ENCODE results near the gene PDE10A.

The PDE10A gene

DNA sequence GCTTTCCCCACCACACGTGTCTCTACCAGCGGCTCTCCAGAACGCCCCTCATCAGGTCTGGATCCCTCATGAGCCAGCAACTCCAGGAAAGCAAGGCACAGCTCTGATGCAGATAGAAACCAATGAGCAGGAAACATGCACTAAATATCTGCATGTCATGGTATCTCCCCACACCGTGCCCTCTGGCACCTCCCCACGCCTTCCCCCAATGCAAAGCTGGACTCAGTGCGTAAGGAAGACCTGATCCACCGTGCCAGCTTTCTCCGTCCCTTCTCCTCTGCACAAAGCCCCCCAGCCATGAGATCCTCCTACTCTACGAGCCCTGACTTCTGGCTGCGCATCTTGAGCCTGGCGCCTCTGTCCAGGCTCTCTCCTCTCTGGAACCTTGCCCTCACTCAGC is 9.4 kb downstream of the PDE10A start:
- DNase-seq = no peak

- DNase-seq = no peak
Measured at GRCh38 chr6:165653196-165653595, 9.8 kb downstream of the PDE10A start.

DNA sequence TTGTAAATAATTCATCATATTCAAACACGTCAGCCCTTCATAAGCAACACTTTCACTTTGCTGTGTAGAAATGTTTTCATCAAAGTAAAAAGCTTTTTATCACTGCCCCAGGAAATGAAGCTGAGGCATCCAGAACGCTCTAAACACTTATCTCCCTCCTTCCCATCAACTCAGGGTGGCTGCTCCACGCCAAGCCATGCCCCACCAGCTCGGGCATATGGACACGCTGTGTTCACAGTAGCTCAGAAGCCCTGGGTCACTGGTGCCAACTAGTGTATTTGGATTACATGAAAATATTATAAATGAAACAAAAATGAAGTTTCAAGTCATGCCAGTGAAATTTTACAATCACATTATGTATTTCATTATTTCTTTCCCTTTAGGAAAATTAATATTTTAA is 10.3 kb downstream of the PDE10A start:
- DNase-seq = no peak

DNA sequence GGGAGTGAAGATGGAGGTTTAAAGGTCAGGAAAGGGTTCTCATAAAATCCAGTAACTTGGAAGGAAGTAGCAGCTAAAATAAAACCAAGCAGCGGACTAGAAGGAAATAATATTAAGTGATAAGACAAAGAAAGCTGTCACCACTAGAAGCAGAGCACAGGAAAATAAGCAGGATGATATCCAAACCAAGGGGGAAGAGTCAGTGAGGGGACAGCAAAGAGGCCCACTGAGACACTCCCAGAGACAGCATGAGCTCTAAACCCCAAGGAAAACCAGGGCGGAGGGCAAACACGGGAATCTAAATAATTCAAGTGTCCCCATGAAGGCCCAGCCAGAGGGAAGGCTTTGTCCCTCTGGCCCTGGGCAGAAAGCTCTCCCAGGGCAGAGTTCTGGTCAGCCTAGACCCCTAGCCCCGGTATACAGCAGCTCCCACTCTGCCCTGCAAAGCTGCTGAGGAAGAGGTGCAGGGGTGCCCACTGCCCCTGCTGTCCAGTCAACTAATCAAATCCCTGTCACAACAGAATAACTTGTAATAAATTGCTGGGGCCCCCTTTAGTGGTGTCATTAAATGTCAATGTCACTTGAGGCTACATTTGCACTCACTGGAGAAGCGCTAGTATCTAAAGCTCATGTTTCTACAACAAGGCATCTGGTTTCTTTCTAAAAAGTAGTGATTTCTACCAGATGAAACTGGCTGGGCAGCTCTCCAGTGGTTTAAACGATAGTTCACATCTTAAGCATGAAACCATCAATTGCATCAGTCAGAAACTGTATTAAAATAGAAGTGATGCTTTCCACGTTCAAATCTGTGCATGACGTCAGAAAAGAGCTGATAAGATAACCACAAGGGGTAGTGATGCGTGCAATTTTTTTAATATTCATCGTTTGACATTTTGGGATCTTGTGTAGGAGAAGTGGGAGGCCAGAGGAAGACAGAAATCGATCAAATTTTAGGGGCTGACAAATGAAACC is 13.6 kb downstream of the PDE10A start:
- DNase-seq = no peak

DNA sequence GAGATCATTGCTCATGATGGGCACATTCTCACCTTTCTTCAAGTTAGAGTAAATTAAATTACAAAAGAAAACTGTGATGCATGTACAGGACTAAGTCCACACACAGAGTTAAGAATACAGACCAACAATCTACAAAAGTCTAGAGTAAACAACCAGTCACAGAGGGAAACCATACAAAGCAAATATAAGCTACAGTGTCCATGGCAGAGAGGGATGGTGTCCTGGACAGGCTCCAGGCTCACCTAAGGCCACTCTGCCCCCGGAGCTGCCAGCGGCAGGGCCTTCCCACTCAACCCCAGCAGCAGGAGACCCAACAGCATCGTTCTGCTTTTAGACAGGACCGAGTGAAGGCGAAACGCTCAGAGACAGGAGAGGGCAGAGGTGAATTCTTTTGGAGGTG is 16.0 kb downstream of the PDE10A start:
- DNase-seq = no peak

DNA sequence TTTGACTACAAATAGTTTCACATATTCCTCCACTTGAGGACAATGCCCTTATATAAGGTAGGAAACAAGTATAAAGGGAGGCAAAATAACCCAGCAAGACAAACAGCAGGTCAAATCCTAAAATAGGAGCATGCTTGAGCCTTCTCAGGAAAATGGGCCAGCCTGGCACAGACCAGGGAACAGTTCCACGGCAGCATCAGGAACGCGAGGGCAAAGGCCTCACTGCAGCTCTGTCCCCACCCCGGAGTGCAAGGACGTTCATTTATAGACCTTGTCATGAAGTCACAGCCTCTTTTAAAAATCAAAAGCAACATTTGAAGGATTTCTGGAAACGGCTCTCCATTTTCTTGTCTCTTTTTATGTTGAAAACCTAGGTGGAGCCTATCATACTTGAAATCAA is 17.1 kb downstream of the PDE10A start:
- no peak for DNase-seq

DNA sequence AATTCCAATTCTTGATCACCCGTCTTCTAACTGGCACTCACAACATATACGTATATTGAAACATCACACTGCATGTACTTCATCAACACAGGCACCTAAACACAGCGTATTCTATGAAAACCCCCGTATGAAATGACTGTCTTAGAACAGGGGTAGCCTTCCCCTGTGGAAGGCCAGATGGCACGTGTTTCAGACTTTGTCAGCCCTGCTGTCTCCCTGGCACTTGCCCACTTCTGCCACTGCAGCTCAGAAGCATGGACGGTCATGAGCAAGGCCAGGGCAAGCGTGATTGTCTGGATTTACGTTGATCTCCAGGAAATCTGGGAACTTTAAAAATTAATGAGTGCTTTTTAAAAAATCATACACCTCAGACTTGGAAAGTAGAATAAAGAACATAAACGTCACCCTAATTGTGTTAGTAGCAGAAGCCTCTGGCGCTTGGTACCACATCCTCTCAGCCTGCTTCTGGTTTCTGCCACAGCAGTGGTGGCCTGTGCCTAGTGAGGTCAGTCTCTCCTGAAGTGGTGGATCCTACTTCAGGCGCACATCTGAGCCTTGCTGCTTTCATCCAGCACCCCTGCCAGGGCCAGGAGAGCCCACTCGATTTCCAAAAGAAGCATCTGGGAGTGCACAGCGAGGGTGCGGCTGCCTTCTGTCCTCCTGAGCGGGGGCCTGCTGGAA is 18.3 kb downstream of the PDE10A start:
- DNase-seq = no peak

DNA sequence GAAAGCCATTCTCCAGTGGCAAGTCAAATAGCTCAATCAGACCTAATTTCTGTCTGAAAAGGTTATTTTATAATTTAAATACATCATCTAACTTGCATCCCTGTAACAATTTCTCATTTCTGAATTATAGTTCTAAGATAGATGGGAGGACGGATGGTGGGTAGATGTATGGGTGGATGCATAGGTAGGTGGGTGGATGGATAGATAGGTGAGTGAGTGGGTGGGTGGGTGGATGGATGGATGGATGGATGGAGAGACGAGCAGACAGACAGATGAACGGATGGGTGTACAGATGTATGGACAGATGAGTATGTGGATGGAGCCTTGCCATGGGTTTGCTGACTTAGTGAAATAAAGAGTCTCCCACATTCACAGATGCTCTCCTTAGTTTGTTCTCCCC is 20.0 kb downstream of the PDE10A start:
- DNase-seq = no peak

DNA sequence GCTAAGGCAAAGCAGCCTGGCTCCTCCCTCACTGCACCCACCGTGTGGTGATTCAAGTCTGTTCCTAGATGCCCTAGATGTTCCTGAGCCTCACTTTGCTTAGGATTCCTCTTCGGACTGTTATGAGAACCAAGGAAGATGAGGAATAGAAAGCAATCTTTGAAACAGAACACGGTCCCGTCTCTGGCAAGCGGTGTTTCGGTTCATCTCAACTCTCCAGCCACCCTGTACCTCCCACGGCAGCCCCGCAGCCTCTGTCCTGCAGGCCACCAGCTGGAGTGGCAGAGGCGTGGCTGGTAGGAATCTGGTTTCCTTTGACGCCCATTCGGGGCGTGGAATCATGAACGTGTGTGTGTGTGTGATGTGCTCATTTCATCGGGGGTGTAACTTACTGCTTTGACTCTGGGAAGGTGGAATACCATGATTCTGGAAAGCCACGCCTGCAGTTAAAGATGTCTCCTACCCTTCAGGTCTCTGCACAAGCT is 21.3 kb downstream of the PDE10A start:
- no peak for DNase-seq

DNA sequence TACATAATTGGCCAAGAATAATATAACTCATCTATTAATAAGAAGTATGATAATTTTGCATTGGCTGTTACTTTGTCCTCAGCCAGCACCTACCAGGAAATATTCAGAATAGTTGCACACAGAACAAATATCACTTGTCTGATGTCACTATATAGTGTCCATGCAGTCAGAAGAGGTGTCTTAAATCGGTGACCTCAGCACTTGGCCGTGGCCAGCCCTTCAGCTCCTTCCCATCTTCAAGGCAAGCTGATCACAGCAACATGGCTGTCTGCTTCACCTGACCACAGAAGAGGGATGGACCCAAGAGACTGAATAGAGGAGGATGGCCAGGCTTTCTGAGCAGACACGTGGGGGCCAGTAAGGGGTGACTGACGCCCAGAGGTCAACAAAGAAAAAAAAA is 22.2 kb downstream of the PDE10A start:
- no peak for DNase-seq

GRCh38 chr6:165638530-165638929 is 24.5 kb downstream of the PDE10A start:
- no peak for DNase-seq

DNA sequence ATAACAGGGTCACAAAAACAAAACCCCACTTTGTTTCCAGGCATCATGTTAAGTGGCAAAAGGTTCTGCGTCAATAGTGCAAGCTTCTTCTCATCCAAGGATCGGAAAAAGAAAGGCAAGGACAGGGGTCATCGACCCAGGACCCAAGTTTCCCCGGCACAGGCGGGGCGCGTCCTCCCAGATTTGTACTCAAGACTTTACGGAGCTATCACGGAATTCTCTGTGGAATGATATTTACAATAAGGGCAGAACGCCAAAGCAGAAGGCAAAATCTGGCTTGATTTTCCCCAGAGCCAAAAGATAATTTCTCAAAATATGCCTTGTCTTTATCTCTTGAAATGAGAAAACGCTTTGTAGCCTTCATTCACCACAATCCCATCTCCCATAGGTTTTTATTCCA is 25.5 kb downstream of the PDE10A start:
- DNase-seq = no peak

DNA sequence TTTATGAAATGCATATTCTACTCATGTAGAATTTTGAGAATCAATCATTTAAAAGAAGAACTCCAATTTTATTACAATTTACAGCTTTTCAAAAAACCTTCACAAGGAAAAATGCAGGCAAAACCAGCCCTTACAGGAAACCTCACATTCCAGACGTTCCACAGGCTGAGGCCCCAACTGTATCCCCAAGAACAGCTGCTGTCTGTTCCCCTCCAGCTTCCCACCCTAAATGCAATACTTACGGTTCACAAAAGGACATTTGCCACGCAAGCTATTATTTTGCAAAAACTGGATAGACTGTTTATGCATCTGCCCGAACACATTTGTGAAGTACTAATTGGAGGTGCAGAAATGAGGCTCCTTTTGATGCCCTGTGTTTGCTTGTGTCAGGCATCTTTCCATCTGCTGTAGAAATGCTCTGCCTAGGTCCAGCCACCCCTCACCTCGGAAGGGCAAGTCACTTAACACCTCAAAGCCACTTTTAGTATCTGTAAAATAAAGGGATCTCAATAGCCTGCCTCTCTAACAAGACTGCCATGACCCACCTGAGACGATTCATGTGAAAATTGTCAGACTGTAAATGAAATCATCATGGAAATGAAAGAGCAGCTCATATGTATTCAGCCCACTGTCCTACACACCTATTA is 26.5 kb downstream of the PDE10A start:
- no peak for DNase-seq

DNA sequence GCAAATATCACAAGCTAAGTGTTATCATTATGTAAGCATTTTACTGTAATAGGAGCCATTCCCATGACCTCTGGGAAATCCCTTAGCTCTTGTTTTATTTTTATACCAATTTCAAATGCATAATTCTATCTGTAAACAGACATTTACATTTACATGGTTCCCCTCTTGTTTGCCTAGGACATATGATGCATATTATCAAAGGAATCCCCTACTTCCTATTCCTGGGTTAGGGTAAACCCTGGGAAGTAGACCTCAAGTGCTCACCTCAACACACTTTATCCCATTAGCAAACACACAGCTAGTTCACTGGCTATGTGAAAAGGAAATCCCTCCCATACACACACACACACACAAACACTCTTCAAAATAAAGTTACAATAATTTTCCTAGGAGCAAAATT is 27.1 kb downstream of the PDE10A start:
- DNase-seq = no peak

GRCh38 chr6:165634101-165634880 is 28.8 kb downstream of the PDE10A start:
- DNase-seq = no peak

GRCh38 chr6:165632194-165632593 is 30.8 kb downstream of the PDE10A start:
- no peak for DNase-seq

DNA sequence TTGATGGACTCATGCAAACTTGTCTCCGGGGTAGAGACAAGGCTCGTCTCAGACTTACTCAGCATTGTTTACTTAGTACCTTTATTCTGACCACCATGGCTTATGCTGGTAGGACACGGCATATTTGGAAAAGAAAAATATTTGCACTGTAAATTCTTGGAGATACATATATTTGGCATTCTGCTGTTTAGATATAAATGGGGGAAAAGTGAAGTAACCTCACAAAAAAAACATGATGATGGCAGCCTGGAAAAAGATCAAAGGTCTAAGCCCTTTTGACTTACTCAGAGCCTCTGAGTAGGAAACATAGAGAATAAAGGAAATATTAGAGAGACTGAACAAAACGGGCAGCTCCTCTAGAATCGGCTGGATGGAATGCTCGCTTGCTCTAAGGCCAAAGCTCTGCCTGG is 32.5 kb downstream of the PDE10A start:
- DNase-seq = no peak

DNA sequence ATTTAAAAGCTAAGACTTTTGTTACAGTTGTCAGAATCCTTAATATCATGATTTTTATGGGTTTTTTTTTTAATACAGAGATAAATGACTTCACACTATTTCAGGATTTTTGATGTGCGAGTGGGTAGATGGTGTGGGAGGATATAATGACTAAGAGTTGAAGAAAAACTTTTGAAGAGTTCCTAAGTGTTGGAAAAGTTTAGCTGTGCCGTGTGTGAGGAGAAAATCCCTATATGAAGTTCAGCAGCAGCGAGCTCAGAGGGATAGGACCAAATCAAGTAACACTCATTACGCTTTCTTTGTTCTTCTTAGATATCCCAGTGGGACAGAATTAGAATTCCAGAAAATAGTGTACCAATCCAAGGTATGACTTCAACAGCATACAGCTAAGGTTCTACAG is 34.1 kb downstream of the PDE10A start:
- no peak for DNase-seq

DNA sequence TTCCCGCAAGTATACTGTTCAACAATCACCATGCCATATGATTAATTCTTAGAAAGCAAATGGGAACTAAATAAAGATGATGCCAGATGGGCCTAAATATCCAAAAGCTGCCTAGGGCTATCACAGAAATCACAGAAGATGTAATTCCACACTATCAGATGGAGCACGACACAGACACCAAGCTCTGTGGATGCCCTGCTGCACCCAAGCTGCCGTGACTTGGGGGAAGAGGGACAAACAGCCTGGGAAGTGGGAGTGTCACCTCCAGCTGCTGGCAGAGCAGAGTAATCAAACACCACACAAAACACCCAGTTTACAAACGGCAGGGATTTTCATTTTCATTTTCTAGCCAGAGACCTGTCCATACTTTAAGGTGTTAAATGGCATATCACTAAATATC is 35.7 kb downstream of the PDE10A start:
- no peak for DNase-seq

DNA sequence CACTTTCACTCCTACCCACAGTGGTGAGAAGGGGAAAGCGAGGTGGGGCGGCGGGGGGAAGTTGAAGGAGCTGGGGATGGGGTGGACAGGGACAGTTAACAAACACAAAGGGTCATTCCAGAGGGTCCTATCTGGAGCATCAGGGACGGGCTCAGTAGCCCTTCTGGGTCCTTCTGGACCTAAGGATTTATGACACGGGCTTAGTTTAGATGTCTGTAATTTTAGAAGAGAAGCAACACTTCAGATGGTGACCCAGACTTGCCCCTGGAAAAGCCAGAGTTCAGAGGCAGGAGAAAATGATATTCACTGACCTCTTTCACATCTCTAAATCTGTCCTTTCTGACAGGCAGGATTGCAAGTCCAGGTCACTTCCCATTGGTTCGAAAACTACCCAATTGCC is 36.3 kb downstream of the PDE10A start:
- DNase-seq = no peak

DNA sequence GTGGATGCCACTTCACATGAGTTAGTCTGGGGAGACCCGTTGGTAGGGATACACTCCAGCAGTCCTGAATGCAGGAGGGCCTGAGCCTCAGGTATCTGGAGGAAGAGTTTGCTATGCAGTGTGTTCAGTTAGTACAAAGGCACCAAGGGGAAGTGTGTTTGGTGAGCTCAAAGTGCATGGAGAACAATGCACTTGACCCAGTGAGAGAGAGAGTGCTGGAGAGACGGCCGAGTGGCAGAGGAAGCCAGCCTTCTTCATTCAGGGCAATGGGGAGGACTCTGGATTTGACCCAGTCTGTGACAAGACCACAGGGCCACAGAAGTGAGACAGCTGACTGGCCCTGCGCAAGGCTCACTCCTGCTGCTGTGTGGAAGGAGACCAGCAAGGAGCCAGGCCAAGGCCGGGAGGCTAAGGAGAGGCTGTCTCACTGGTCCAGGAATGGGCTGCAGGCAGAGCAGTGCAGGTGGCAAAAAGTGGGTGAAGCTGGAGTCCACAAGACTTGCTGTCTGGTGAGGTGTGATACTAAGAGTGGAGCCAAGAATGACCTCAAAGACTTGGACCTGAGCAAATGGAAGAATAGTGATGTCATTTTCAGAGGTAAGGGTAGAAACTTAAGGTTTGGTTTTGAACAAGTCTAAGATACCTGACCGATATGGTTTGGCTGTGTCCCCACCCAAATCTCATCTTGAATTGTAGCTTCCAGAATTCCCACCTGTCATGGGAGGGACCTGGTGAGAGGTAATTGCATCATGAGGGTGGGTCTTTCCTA is 38.0 kb downstream of the PDE10A start:
- no peak for DNase-seq

GRCh38 chr6:165621940-165622339 is 41.1 kb downstream of the PDE10A start:
- no peak for DNase-seq

All from NCI-H1694 (cell line).